K562 treated with DMSO at 1 percent for 48 hours (cell line): ENCODE data around the gene EEF1E1. TPM values are rescaled to one million over a fixed set of nuclear protein-coding genes. Genes with fewer than 3 reads are reported as not detected.

ENCODE experiments used
- total RNA-seq: library from RNA; unstranded; fragments of 300-600 nt; gene quantifications from 2 replicates; pipeline ENCODE4 v1.2.3, GENCODE V29; 2022; ENCODE audit warnings: low replicate concordance; ENCODE audit errors: extremely low read depth

The EEF1E1 gene
- not detected in 2 replicates for total RNA-seq

DNA sequence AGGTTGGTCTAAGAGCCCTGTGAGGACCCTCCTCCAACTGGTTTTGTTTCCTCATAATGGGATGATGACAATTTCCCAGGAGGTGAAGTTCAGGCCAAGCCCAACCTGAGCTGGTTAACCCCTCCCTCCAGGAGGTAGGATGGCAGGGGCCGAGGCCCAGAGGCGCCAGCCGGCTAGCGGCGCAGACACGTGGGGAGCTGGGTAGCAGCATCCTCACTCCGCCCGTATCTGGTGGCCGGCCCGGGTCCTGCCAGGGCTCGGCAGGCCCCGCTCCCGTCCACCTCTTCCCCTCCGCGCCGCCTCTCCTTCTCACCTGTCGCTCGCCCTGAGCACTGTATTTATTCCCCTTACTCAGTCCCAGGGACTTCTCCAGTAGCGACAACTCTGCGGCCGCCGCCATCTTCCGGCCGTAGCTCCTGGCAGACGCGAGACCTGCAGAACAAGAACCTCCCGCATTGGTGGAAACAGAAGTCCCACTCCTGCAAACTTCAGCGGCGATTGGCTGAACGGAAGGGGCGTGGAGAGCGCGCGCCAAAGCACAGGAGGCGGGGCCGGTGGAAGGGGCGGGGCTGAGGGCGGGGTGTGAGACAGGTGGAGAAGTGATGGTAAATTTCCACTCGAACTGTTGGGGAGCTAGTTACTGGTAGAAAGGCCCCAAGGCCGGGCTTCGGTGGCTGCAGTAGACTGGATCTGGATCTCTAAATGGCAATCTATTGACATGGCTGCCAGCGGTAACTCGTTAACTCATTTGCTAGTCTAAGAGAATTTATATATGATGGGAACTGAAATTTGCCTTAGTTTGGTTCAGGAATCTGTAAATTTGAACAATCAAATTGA lies at the start of gene EEF1E1:
Gene EEF1E1, minus strand, starts transcription at position 427 of the 837 bp plus-strand sequence. Its CDS starts 27 bp downstream, at position 400.

GRCh38 chr6:8063761-8064637 lies 38.3 kb downstream of the EEF1E1 start, which contains the start of gene BLOC1S5:
TSS of gene BLOC1S5 (minus strand) at chr6:8064389. CDS start at chr6:8064376, 13 bp downstream.

Other genes starting within 250 kb of the EEF1E1 start
- not detected in 2 replicates for gene TXNDC5, start 191.8 kb downstream of the EEF1E1 start, total RNA-seq
- gene BLOC1S5, start 38.2 kb downstream of the EEF1E1 start, total RNA-seq = not detected in 2 replicates